AG04450 (cell line): Measurements from ENCODE around the gene NT5C2. TPM values are rescaled to one million over a fixed set of nuclear protein-coding genes. Genes with fewer than 3 reads are reported as not detected.

ENCODE experiments used
- CTCF ChIA-PET: fragments of 300-600, 350-600 bp; formaldehyde crosslinking; extraction: SDS; loops from one replicate; lab custom pipeline; 2022; ENCODE audit warnings: antibody characterized with exemption, inconsistent platforms; lab: Charles Lee
- POLR2A ChIA-PET: fragments of 350-600 bp; formaldehyde crosslinking; extraction: SDS; loops from one replicate; lab custom pipeline; 2021; ENCODE audit warnings: antibody characterized with exemption, inconsistent platforms; lab: Yijun Ruan, JAX
- DNase-seq: peaks from one replicate; pipeline ENCODE4 v3.0.0-alpha.2; 2011; ENCODE audit warnings: low read depth, low spot score
- H3K27ac ChIP-seq: one replicate; pipeline ENCODE4 v1.5.1; 2012; ENCODE audit warnings: low read depth, low read length, control low read depth
- H3K27me3 ChIP-seq: one replicate; pipeline ENCODE4 v1.6.0; 2012; ENCODE audit warnings: low read length; ENCODE audit not compliant: control insufficient read depth, insufficient read depth
- H3K4me3 ChIP-seq: 2 replicates; pipeline ENCODE4 v1.5.1; 2011; ENCODE audit warnings: mild to moderate bottlenecking, low read depth, low read length, control low read depth
- H3K9me3 ChIP-seq: 2 replicates; pipeline ENCODE4 v1.5.1; 2012; ENCODE audit warnings: low read length; ENCODE audit not compliant: control insufficient read depth, insufficient read depth
- polyA plus RNA-seq: library from polyadenylated mRNA; depleted of rRNA; stranded (reverse); fragments of >200 nt; gene quantifications from 2 replicates; pipeline ENCODE4 v1.2.3, GENCODE V29; 2011
- TF ChIP-seq, protein P1 (sequence below): IDR thresholded peaks from 2 replicates; pipeline ENCODE4 v1.5.1; 2011; ENCODE audit warnings: low read depth, low read length, control low read depth, inconsistent platforms

The NT5C2 gene
- polyA plus RNA-seq, 1 experiment: 117 TPM

DNA sequence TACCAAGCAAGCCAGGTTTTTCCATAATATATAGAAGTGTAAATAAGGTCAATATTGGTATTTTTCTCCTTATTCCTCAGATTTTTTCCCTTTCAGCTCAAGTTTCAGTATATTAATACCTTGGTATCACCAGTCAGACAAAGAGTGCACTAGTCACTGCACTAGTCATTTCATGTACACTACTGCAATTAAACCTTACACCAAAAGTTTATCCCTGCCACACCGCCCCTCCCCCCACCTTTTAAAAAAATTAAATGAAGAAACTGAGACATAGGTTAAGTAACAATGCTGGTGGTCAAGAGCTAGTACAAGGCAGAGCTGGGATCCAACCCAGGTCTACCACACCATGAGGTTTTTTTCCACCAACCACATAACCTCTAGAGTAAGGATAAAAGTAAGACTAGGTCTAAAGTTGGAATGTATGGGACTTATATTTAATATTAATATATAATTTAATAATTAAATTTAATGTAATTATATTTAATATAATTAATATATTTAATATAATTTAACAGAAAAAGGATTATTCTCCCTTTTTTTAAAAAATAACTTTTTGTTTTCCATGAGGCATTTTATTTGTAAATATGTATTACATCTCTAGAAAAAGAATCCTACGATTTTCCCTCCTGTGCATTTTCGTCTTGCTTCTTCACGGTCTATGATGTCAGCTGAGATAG is 68.5 kb downstream of the NT5C2 start:
- ChIA-PET CTCF (interaction anchor here (0.6 kb wide), 1 partner anchor 18 kb away, joined by 6 read pairs; no protein-coding TSS in a partner anchor), POLR2A (no interaction called here)
- no peak overlapping the region for H3K27ac ChIP-seq
- no peak overlapping the region for H3K4me3 ChIP-seq
- TF ChIP-seq, protein P1, sequence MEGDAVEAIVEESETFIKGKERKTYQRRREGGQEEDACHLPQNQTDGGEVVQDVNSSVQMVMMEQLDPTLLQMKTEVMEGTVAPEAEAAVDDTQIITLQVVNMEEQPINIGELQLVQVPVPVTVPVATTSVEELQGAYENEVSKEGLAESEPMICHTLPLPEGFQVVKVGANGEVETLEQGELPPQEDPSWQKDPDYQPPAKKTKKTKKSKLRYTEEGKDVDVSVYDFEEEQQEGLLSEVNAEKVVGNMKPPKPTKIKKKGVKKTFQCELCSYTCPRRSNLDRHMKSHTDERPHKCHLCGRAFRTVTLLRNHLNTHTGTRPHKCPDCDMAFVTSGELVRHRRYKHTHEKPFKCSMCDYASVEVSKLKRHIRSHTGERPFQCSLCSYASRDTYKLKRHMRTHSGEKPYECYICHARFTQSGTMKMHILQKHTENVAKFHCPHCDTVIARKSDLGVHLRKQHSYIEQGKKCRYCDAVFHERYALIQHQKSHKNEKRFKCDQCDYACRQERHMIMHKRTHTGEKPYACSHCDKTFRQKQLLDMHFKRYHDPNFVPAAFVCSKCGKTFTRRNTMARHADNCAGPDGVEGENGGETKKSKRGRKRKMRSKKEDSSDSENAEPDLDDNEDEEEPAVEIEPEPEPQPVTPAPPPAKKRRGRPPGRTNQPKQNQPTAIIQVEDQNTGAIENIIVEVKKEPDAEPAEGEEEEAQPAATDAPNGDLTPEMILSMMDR: no peak
- no peak for DNase-seq
- no peaks in the 10 kb centered on the region for H3K27me3 ChIP-seq
- no peaks in the 10 kb centered on the region for H3K9me3 ChIP-seq

DNA sequence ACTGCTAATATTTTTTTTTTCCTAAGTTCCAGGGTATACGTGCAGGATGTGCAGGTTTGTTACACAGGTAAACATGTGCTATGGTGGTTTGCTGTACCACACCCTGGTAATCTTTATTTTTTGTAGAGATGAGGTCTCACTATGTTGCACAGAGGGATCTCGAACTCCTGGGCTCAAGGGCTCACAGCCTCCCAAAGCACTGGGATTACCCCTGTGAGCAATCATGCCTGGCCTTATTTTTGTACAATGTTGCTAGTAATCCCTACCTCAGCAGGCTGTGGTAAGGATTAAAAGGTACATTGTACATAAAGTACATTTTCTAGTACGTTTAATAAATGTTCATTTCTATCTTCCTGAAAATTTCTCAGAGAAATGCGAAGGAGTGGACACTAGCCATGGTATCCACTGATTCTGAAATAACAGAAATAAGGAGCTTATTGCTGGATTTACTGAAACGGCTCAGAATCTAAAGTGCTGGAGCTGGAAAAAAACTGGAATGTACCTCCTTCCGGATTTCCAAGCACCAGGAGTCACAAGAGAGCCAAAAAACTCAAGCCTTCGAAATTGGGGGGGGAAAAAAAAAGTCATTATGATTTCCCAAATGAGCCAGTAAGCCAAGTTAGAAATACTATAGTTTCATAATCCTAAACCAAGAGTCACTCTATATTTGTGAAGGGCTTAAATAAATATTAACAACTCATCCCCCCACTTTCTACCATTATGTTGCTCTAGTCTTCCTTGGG is 69.6 kb downstream of the NT5C2 start:
- POLR2A ChIA-PET: interaction anchor here (0.6 to 0.7 kb wide), 2 partner anchors 37 to 115 kb away, joined by 3 read pairs; no protein-coding TSS in a partner anchor
- CTCF ChIA-PET: no interaction called here
- TF ChIP-seq, protein P1: no peak

DNA sequence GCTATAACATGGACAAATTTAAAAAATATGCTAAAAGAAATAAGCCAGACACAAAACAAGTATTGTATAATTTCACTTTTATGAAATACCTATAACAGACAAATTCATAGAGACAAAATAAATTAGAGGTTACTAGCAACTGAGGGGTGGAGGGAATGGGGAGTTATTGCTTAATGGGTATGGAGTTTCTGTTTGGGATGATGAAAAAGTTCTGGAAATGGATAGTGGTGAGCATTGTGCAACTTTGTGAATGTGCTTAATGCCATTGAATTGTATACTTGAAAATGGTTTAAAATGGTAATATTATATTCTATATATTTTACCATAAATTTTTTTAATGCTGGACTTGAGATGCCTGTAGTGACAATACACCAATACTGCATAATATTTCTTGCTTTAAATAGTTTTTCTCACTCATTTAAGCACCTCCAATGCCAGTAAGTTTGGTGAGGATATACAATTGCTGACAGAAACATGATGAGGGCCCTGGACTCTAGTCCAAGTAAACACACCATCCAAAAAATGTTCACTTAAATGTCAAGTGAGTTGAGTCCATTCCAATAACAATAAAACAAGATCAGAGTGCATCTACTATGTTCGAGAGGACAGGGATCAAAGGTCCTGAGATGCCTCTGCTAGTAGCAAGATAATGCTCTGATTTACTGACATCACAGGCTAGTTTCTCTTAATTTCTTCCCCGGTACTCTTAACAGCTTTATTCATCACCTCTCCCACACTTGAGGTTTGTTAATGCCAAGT is 71.9 kb downstream of the NT5C2 start:
- TF ChIP-seq, protein P1: no peak
- DNase-seq: no peak
- ChIA-PET CTCF (no interaction called here), POLR2A (interaction anchor here (0.6 kb wide), 1 partner anchor 25 kb away, joined by 8 read pairs; no protein-coding TSS in a partner anchor)
- Histone ChIP-seq H3K9me3 (no peaks in the 10 kb centered on the region), H3K27me3 (no peaks in the 10 kb centered on the region), H3K27ac (no peak overlapping the region), H3K4me3 (no peak overlapping the region)

More for the DNA sequence above, 69.6 kb downstream of the NT5C2 start:
- H3K27me3 ChIP-seq: no peaks in the 10 kb centered on the region
- H3K9me3 ChIP-seq: no peaks in the 10 kb centered on the region
- no peak overlapping the region for H3K27ac ChIP-seq
- no peak for DNase-seq
- H3K4me3 ChIP-seq: no peak overlapping the region

DNA sequence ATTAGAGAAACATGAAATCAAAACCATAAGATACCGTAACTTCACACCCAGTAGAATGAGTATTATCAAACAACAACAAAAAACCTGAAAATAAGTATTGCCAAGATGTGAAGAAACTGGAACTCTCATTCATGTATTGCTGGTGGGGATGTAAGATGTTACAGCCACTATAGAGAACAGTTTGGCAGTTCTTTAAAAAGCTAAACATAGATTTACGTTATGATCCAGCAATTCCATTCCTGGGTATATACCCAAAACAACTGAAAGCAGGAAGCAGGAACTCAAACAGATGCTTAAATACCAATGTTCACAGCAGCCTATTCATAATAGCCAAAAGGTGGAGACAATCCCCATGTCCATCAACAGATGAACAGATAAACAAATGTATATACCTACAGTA is 72.5 kb downstream of the NT5C2 start:
- TF ChIP-seq, protein P1: no peak
- Histone ChIP-seq H3K27me3 (no peaks in the 10 kb centered on the region), H3K9me3 (no peaks in the 10 kb centered on the region), H3K4me3 (no peak overlapping the region), H3K27ac (no peak overlapping the region)
- POLR2A ChIA-PET: interaction anchor here (0.6 kb wide), 1 partner anchor 24 kb away, joined by 8 read pairs; no protein-coding TSS in a partner anchor
- DNase-seq: no peak
- CTCF ChIA-PET: no interaction called here
